H9 (cell line): Measurements from ENCODE around the gene SLC35B2. TPM values are rescaled to one million over a fixed set of nuclear protein-coding genes. Genes with fewer than 3 reads are reported as not detected.

ENCODE experiments used
- DNase-seq: peaks from one replicate; pipeline ENCODE4 v3.0.0-alpha.2; 2017
- H2AFZ ChIP-seq: one replicate; pipeline ENCODE4 v1.6.1; 2013; ENCODE audit warnings: mild to moderate bottlenecking, low read length, control low read depth, moderate library complexity
- H2AK5ac ChIP-seq: 2 replicates; pipeline ENCODE4 v1.6.1; 2013; ENCODE audit warnings: low read length, control low read depth, mixed read lengths; ENCODE audit not compliant: insufficient read length
- H2BK120ac ChIP-seq: one replicate; pipeline ENCODE4 v1.6.1; 2013; ENCODE audit warnings: low read depth, mild to moderate bottlenecking, low read length, control low read depth, inconsistent platforms; ENCODE audit not compliant: poor library complexity, severe bottlenecking
- H2BK12ac ChIP-seq: 2 replicates; pipeline ENCODE4 v1.6.1; 2013; ENCODE audit warnings: low read length, control low read depth, mixed read lengths, low read depth; ENCODE audit not compliant: insufficient read length
- H2BK15ac ChIP-seq: 2 replicates; pipeline ENCODE4 v1.6.1; 2013; ENCODE audit warnings: low read depth, low read length, control low read depth
- H2BK20ac ChIP-seq: one replicate; pipeline ENCODE4 v1.6.1; 2013; ENCODE audit warnings: low read depth, mild to moderate bottlenecking, low read length, control low read depth, inconsistent platforms; ENCODE audit not compliant: poor library complexity, severe bottlenecking
- H2BK5ac ChIP-seq: 2 replicates; pipeline ENCODE4 v1.6.1; 2013; ENCODE audit warnings: low read length, control low read depth, mixed read lengths; ENCODE audit not compliant: insufficient read length
- H3K14ac ChIP-seq: 2 replicates; pipeline ENCODE4 v1.6.1; 2013; ENCODE audit warnings: low read length, control low read depth; ENCODE audit not compliant: insufficient read depth
- H3K18ac ChIP-seq: 2 replicates; pipeline ENCODE4 v1.6.1; 2013; ENCODE audit warnings: low read depth, mild to moderate bottlenecking, mixed read lengths, low read length, control low read depth; ENCODE audit not compliant: insufficient read length
- H3K23ac ChIP-seq: 2 replicates; pipeline ENCODE4 v1.6.1; 2013; ENCODE audit warnings: low read length, control low read depth, mixed read lengths, low read depth; ENCODE audit not compliant: insufficient read length
- H3K23me2 ChIP-seq: 2 replicates; pipeline ENCODE4 v1.6.1; 2013; ENCODE audit warnings: low read depth, mild to moderate bottlenecking, mixed read lengths, low read length, control low read depth; ENCODE audit not compliant: insufficient read length, poor library complexity, severe bottlenecking
- H3K27ac ChIP-seq: 2 replicates; pipeline ENCODE4 v1.5.1; 2013; ENCODE audit warnings: low read length, control low read depth, mixed read lengths, low read depth; ENCODE audit not compliant: insufficient read length
- H3K27me3 ChIP-seq: 2 replicates; pipeline ENCODE4 v1.6.1; 2013; ENCODE audit warnings: low read length, control low read depth, inconsistent platforms; ENCODE audit not compliant: insufficient read depth
- H3K4ac ChIP-seq: 2 replicates; pipeline ENCODE4 v1.6.1; 2013; ENCODE audit warnings: low read depth, mild to moderate bottlenecking, control low read depth, inconsistent platforms, low read length, moderate library complexity
- H3K4me1 ChIP-seq: 2 replicates; pipeline ENCODE4 v1.6.1; 2013; ENCODE audit warnings: low read length, control low read depth, inconsistent platforms; ENCODE audit not compliant: insufficient read depth
- H3K4me2 ChIP-seq: 2 replicates; pipeline ENCODE4 v1.6.1; 2013; ENCODE audit warnings: low read length, control low read depth, mixed read lengths; ENCODE audit not compliant: insufficient read length, insufficient read depth
- H3K56ac ChIP-seq: 2 replicates; pipeline ENCODE4 v1.6.1; 2013; ENCODE audit warnings: low read depth, mild to moderate bottlenecking, mixed read lengths, low read length, control low read depth; ENCODE audit not compliant: insufficient read length
- H3K79me1 ChIP-seq: 2 replicates; pipeline ENCODE4 v1.6.1; 2013; ENCODE audit warnings: low read depth, mild to moderate bottlenecking, moderate library complexity, low read length, control low read depth, inconsistent platforms; ENCODE audit not compliant: insufficient read depth, poor library complexity, severe bottlenecking
- H3K79me2 ChIP-seq: 2 replicates; pipeline ENCODE4 v1.6.1; 2013; ENCODE audit warnings: low read length, control low read depth, inconsistent platforms; ENCODE audit not compliant: insufficient read depth
- H3K9ac ChIP-seq: 2 replicates; pipeline ENCODE4 v1.6.1; 2013; ENCODE audit warnings: low read length, control low read depth, mixed read lengths; ENCODE audit not compliant: insufficient read length; ENCODE audit errors: extremely low read depth
- H3K9me3 ChIP-seq: one replicate; pipeline ENCODE4 v1.6.1; 2013; ENCODE audit warnings: low read depth, low read length, inconsistent platforms; ENCODE audit not compliant: control insufficient read depth
- H3T11ph ChIP-seq: one replicate; pipeline ENCODE4 v1.6.1; 2013; ENCODE audit warnings: mild to moderate bottlenecking, low read length, control low read depth, inconsistent platforms
- H4K20me1 ChIP-seq: one replicate; pipeline ENCODE4 v1.6.1; 2013; ENCODE audit not compliant: control insufficient read depth, insufficient read length, insufficient read depth
- H4K5ac ChIP-seq: 2 replicates; pipeline ENCODE4 v1.6.1; 2013; ENCODE audit warnings: low read depth, mild to moderate bottlenecking, mixed read lengths, low read length, control low read depth; ENCODE audit not compliant: insufficient read length
- H4K8ac ChIP-seq: replicated peaks from 2 replicates; pipeline ENCODE4 v1.6.1; 2013; ENCODE audit warnings: low read length, control low read depth, mixed read lengths, low read depth; ENCODE audit not compliant: insufficient read length
- H4K91ac ChIP-seq: 2 replicates; pipeline ENCODE4 v1.6.1; 2013; ENCODE audit warnings: low read depth, mild to moderate bottlenecking, moderate library complexity, mixed read lengths, low read length, control low read depth; ENCODE audit not compliant: insufficient read length
- H3K27ac Mint-ChIP-seq, 3 experiments: 2 replicates in 2 of 3; 3 replicates in 1 of 3; pipeline ENCODE4 v1.8.0; 2020 to 2021; ENCODE audit warnings: mixed read lengths in 3 of 3, mild to moderate bottlenecking in 1 of 3, moderate library complexity in 1 of 3
- H3K27me3 Mint-ChIP-seq: 2 replicates; pipeline ENCODE4 v1.8.0; 2021; ENCODE audit warnings: low read depth, mild to moderate bottlenecking, moderate library complexity, mixed read lengths
- H3K36me3 Mint-ChIP-seq, 3 experiments: 2 replicates in 2 of 3; 3 replicates in 1 of 3; pipeline ENCODE4 v1.8.0; 2020 to 2021; ENCODE audit warnings: low read depth in 3 of 3, mixed read lengths in 3 of 3; ENCODE audit not compliant: insufficient read depth in 1 of 3
- H3K4me1 Mint-ChIP-seq, 2 experiments: 2 replicates each; pipeline ENCODE4 v1.8.0; 2020; ENCODE audit warnings: mixed read lengths in 2 of 2
- H3K4me3 Mint-ChIP-seq, 2 experiments: 2 replicates in 1 of 2; 3 replicates in 1 of 2; pipeline ENCODE4 v1.8.0; 2020 to 2021; ENCODE audit warnings: mild to moderate bottlenecking in 2 of 2, mixed read lengths in 2 of 2, moderate library complexity in 1 of 2
- H3K9me3 Mint-ChIP-seq, 2 experiments: 2 replicates in 1 of 2; 3 replicates in 1 of 2; pipeline ENCODE4 v1.8.0; 2020; ENCODE audit warnings: mild to moderate bottlenecking in 2 of 2, mixed read lengths in 2 of 2, moderate library complexity in 1 of 2
- CTCF ChIP-seq: fragments of 200-600 bp; sonication (generic); conservative IDR thresholded peaks from 3 replicates; pipeline ENCODE4 v1.8.0; 2021; ENCODE audit warnings: antibody characterized with exemption, mild to moderate bottlenecking
- WGBS: extraction: QIAGEN DNeasy Blood & Tissue Kit; methylation state at CpG from one replicate; pipeline ENCODE4 v1.1.7; 2013; ENCODE audit warnings: missing lambda C conversion rate, low lambda C conversion rate, mixed read lengths; ENCODE audit not compliant: insufficient read length; ENCODE audit errors: extremely low coverage; 5-methylcytosine and 5-hydroxymethylcytosine counted together
- total RNA-seq: library from RNA; stranded (reverse); gene quantifications from 2 replicates; pipeline ENCODE4 v1.2.1, GENCODE V29; 2021

Gene SLC35B2
- total RNA-seq, 1 experiment from 2014 or later, result 34.5 TPM

GRCh38 chr6:44284867-44285266 lies 27.5 kb upstream of the SLC35B2 start:
- Histone ChIP-seq H4K91ac (no peak overlapping the region), H3K14ac (no peak overlapping the region), H3K4me1 (no peaks in the 10 kb centered on the region), H3K23me2 (no peaks in the 10 kb centered on the region), H2BK120ac (no peak overlapping the region), H3T11ph (no peak overlapping the region), H4K20me1 (no peaks in the 10 kb centered on the region), H3K23ac (no peak overlapping the region), H2BK15ac (no peak overlapping the region), H2BK12ac (no peak overlapping the region), H3K79me1 (no peaks in the 10 kb centered on the region), H3K18ac (no peak overlapping the region), H2BK20ac (no peak overlapping the region), H3K4ac (no peak overlapping the region), H2AFZ (no peak overlapping the region), H3K27me3 (no peaks in the 10 kb centered on the region; the same call in 1 of the 2 replicates), H3K79me2 (no peaks in the 10 kb centered on the region), H3K56ac (no peak overlapping the region), H2BK5ac (no peak overlapping the region), H3K9ac (no peak overlapping the region), H3K27ac (no peak overlapping the region), H4K5ac (no peak overlapping the region), H2AK5ac (no peak overlapping the region), H3K4me2 (no peak overlapping the region), H4K8ac (no peak overlapping the region), H3K9me3 (no peaks in the 10 kb centered on the region)
- Mint-ChIP-seq H3K36me3 (no peaks in the 10 kb centered on the region), H3K9me3 (no peaks in the 10 kb centered on the region), H3K27me3 (peaks cover 79% of the 10 kb centered on the region), H3K4me3 (no peak overlapping the region), H3K27ac (no peak overlapping the region; a peak in 1 of 7 replicates), H3K4me1 (peaks cover 6 to 8% of the 10 kb centered on the region in 2 experiments; a peak in 3 of 4 replicates)
- no peak for TF ChIP-seq CTCF
- no CpG with 5 or more reads among the region's 4 CpGs for WGBS
- DNase-seq, result no peak
